ENCODE measurements around the gene KRI1.
"Not testable (repeated sequence)": the region's sequence is repeated elsewhere in the genome, so short reads cannot be mapped to it uniquely, and the experiment has no call there.

Gene KRI1

DNA sequence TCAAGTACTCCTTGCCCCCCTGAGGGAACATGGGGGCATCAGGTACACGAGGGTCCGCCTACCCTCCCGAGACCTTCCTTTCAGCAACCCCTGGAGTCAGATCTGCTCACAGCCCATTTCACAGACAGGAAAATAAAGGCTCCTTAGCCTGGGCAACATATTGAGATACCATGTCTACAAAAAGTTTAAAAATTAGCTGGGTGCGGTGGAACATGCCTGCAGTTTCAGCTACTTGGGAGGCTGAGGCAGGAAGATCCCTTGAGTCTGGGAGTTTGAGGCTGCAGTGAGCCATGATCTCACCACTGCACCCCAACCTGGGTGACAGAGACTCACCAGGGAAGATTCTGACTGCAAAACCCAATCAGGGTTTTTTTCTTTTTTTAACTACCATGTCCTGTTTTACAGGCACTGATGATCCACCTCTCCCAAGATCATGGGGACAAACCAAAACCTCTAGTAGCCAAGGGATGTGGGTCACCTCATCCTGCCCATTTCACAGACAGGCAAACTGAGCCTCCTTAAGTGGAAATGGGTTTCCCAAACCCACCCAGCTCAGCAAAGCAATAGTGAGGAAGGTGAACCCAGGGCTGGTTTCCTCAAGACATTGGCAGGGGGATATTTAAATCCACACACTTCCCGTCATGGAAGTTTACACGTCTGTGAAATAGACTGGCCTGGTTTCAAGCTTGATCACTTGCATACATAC lies 9.4 kb upstream of the KRI1 start:
- Histone ChIP-seq H3K36me3 (ENCODE audit: insufficient read depth, insufficient read length, low read length) (peaks cover 26% of the 10 kb centered on the region), H3K9me3 (ENCODE audit: insufficient read depth, low read length) (no peaks in the 10 kb centered on the region), H3K4me1 (ENCODE audit: insufficient read depth, insufficient read length) (peaks cover 9% of the 10 kb centered on the region), H3K27me3 (ENCODE audit: insufficient read depth, insufficient read length) (no peaks in the 10 kb centered on the region), H3K9ac (ENCODE audit: insufficient read length, low read depth) (peak overlapping the region; percentile 33), H3K4me3 (ENCODE audit: insufficient read length, low read depth) (no peak overlapping the region)
- no peak for TF ChIP-seq SUZ12 (IDR thresholded peaks at IDR 0.05; ENCODE audit: extremely low read depth, insufficient read depth, insufficient read length)
- no peak for TF ChIP-seq YY1 (IDR thresholded peaks at IDR 0.05; ENCODE audit: insufficient read depth, insufficient read length)
- no peak for TF ChIP-seq ZNF274 (IDR thresholded peaks at IDR 0.05; ENCODE audit: low read depth, low read length)
- no peak for DNase-seq (ENCODE audit: low read depth, low spot score)

DNA sequence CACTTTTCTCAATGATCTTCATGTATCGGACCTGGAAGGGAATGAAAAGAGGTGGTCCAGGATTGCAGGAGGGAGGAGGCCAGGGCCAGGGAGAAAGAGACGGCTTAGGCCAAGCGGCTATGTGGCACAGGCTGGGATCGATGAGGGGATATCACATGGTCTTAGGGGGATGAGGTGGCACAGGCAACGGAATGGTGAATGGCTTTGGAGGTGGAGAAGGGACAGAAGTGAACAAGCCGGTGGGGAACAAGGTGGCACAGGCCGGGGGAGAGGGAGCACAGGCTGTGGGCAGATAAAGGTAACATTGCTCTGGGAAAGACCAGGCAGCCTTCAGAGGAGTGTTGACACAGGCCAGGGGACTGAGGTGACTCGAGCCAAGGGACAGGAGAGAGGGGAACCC lies 8.7 kb upstream of the KRI1 start:
- Histone ChIP-seq H3K36me3 (ENCODE audit: insufficient read depth, insufficient read length, low read length) (peaks cover 26% of the 10 kb centered on the region), H3K4me3 (ENCODE audit: insufficient read length, low read depth) (no peak overlapping the region), H3K27me3 (ENCODE audit: insufficient read depth, insufficient read length) (no peaks in the 10 kb centered on the region), H3K9ac (ENCODE audit: insufficient read length, low read depth) (peak overlapping the region; percentile 33), H3K4me1 (ENCODE audit: insufficient read depth, insufficient read length) (peaks cover 9% of the 10 kb centered on the region), H3K9me3 (ENCODE audit: insufficient read depth, low read length) (no peaks in the 10 kb centered on the region)
- TF ChIP-seq ZNF274 (IDR thresholded peaks at IDR 0.05; ENCODE audit: low read depth, low read length) = no peak
- no peak for TF ChIP-seq SUZ12 (IDR thresholded peaks at IDR 0.05; ENCODE audit: extremely low read depth, insufficient read depth, insufficient read length)
- no peak for TF ChIP-seq YY1 (IDR thresholded peaks at IDR 0.05; ENCODE audit: insufficient read depth, insufficient read length)
- no peak for DNase-seq (ENCODE audit: low read depth, low spot score)

DNA sequence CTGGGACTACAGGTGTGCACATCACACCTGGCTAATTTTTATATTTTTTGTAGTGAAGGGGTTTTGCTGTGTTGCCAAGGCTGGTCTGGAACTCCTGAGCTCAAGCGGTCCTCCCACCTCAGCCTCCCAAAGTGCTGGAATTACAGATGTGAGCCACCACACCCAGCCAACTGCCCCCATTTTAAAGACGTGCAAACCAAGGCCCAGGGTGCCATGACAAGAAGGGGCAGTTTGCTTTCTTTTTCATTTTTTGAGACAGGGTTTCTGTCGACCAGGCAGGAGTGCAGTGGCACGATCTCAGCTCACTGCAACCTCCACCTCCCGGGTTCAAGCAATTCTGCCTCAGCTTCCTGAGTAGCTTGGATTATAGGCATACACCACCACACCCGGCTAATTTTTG lies 8.0 kb upstream of the KRI1 start:
- not testable (repeated sequence) for H3K9ac ChIP-seq (ENCODE audit: insufficient read length, low read depth); H3K27me3 ChIP-seq (ENCODE audit: insufficient read depth, insufficient read length); H3K4me3 ChIP-seq (ENCODE audit: insufficient read length, low read depth); H3K9me3 ChIP-seq (ENCODE audit: insufficient read depth, low read length); DNase-seq (ENCODE audit: low read depth, low spot score); H3K4me1 ChIP-seq (ENCODE audit: insufficient read depth, insufficient read length)
- H3K36me3 ChIP-seq (ENCODE audit: insufficient read depth, insufficient read length, low read length) = peaks cover 26% of the 10 kb centered on the region

DNA sequence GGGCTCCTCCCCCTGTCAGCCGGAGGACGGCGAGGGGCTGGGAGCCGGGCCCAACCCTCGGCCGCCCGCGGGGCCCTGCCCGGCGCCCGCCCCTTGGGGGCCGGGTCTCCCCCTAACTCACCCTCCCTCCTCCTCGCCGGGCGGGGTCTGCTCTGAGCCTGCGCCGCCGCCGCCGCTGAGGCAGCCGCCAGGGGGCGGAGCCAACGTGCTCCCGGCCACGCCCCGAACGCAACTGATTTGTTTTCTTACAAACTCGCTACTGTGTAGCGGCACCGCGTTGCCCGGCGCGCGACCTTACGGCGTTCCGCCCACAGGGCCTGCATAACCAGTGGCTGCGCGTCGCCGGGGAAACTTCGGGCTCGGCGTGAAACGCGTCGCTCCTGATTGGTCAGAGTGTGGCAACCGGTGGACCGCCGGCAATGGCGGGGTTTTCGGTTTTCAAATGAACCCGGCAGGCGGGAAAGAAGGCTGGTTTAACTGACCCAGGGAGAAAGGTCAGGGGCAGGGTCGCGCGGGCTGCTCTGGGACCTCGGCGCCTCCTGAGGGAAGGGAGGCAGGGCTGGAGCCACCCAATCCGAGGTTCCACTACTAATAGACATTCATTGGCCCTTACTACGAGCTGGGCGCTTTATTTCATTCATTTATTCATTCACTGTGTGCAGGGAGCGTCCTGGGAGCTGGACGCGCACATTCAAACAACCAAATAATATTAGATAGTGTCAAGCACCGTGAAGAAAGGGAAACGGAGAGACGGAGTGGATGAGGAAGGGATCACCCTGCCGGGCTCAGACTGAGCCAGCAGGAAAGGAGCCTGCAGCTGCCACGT lies 3.2 kb upstream of the KRI1 start, which contains the start of gene CDKN2D:
CDKN2D (minus strand) TSS at position 154 of the 826 bp plus-strand sequence. CDS start 326 bp downstream, outside the sequence.
- peak; percentile 99 for DNase-seq (ENCODE audit: low read depth, low spot score)
- peaks cover 20% of the 10 kb centered on the region for H3K36me3 ChIP-seq (ENCODE audit: insufficient read depth, insufficient read length, low read length)
- peaks cover 15% of the 10 kb centered on the region for H3K4me1 ChIP-seq (ENCODE audit: insufficient read depth, insufficient read length)
- H3K27me3 ChIP-seq (ENCODE audit: insufficient read depth, insufficient read length) = peaks cover 7% of the 10 kb centered on the region
- TF ChIP-seq YY1 (IDR thresholded peaks at IDR 0.05; ENCODE audit: insufficient read depth, insufficient read length) (no peak), SUZ12 (IDR thresholded peaks at IDR 0.05; ENCODE audit: extremely low read depth, insufficient read depth, insufficient read length) (no peak), ZNF274 (IDR thresholded peaks at IDR 0.05; ENCODE audit: low read depth, low read length) (no peak)
- peak within 1 kb of the TSS; percentile 76 for H3K4me3 ChIP-seq (ENCODE audit: insufficient read length, low read depth)
- H3K9me3 ChIP-seq (ENCODE audit: insufficient read depth, low read length) = no peaks in the 10 kb centered on the region
- peak within 1 kb of the TSS; percentile 82 for H3K9ac ChIP-seq (ENCODE audit: insufficient read length, low read depth)

DNA sequence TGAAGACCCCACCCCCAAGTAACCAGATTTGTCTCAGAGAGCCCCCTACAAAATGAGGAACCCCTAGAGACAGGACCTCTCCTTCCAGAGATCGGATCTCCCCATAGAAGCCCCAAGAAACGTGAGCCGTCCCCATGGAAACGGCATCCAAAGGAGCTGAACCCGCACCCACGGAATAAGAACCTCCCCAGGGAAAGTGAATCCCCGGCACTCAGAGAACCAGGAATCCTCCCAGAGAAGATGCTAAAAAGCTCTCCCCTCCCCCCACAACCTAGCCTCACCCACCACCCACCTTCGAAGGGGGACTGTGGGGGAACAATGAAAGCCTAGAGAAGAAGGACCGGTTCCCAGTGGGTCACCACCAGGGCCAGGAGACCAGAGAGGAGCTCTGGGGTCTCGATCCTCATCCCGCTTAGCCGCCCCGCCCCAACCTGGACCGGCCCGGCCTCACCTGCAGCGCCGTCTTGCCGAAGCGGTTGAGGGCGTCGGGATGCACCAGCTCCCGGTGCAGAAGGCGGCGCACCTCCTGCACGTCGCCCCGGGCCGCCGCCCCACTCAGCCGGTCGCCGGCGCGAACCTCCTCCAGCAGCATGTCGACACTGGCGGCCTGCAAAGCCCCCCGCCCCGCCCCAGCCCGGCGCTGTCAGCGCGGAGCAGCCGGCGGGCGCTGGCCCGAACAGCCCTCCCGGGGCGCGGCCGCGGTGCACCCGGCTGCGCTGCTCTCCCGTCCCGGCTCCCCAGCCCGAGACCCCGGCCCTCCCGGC lies 2.4 kb upstream of the KRI1 start:
- no peak for DNase-seq (ENCODE audit: low read depth, low spot score)
- Histone ChIP-seq H3K4me1 (ENCODE audit: insufficient read depth, insufficient read length) (peaks cover 15% of the 10 kb centered on the region), H3K9me3 (ENCODE audit: insufficient read depth, low read length) (no peaks in the 10 kb centered on the region), H3K27me3 (ENCODE audit: insufficient read depth, insufficient read length) (peaks cover 7% of the 10 kb centered on the region), H3K4me3 (ENCODE audit: insufficient read length, low read depth) (peak overlapping the region; percentile 71), H3K36me3 (ENCODE audit: insufficient read depth, insufficient read length, low read length) (peaks cover 17% of the 10 kb centered on the region), H3K9ac (ENCODE audit: insufficient read length, low read depth) (peak overlapping the region; percentile 80)
- no peak for TF ChIP-seq SUZ12 (IDR thresholded peaks at IDR 0.05; ENCODE audit: extremely low read depth, insufficient read depth, insufficient read length)
- no peak for TF ChIP-seq ZNF274 (IDR thresholded peaks at IDR 0.05; ENCODE audit: low read depth, low read length)
- no peak for TF ChIP-seq YY1 (IDR thresholded peaks at IDR 0.05; ENCODE audit: insufficient read depth, insufficient read length)

DNA sequence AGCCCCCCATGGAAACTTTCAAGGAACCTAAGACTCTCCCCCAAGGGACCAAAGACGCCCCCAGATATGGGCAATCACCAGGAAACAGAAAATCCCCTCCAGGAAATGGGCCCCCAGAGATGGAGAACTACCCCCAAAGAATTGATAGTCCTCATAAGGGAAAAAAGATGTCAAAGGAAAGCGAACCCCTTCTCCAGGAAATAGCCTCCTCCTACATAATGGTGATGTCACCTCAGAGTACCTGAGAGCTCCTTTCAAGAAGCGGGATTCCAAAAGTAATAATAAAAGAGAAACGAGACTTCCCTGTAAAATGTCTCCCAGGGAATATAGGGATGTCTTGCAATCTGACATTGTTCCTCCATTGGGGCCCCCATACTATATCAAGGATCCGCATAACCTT lies 1.8 kb upstream of the KRI1 start:
- Histone ChIP-seq H3K27me3 (ENCODE audit: insufficient read depth, insufficient read length) (peaks cover 7% of the 10 kb centered on the region), H3K36me3 (ENCODE audit: insufficient read depth, insufficient read length, low read length) (peaks cover 18% of the 10 kb centered on the region), H3K9ac (ENCODE audit: insufficient read length, low read depth) (peak overlapping the region; percentile 80), H3K9me3 (ENCODE audit: insufficient read depth, low read length) (no peaks in the 10 kb centered on the region), H3K4me1 (ENCODE audit: insufficient read depth, insufficient read length) (peaks cover 13% of the 10 kb centered on the region), H3K4me3 (ENCODE audit: insufficient read length, low read depth) (peak overlapping the region; percentile 71)
- DNase-seq (ENCODE audit: low read depth, low spot score) = no peak
- TF ChIP-seq SUZ12 (IDR thresholded peaks at IDR 0.05; ENCODE audit: extremely low read depth, insufficient read depth, insufficient read length) (no peak), ZNF274 (IDR thresholded peaks at IDR 0.05; ENCODE audit: low read depth, low read length) (no peak), YY1 (IDR thresholded peaks at IDR 0.05; ENCODE audit: insufficient read depth, insufficient read length) (no peak)
